Ovary (tissue), 3 donors: ENCODE measurements around the gene IFT81.

Experiments used
- CTCF ChIP-seq, 3 donors: fragments of 450-650 bp in 2 of 3; fragments of 200-600 bp in 1 of 3; IDR thresholded peaks; one replicate each; pipeline versions ENCODE4 v1.5.1 to v1.8.0; 2016 to 2022; ENCODE audit warnings: antibody characterized with exemption in 3 of 3, mild to moderate bottlenecking in 1 of 3
- EP300 ChIP-seq: sonication (generic); formaldehyde crosslinking; IDR thresholded peaks from one replicate; pipeline ENCODE4 v1.6.1; 2017; ENCODE audit warnings: antibody characterized with exemption
- POLR2A ChIP-seq: fragments of 450-650 bp; IDR thresholded peaks from one replicate; pipeline ENCODE4 v1.6.1; 2017; ENCODE audit warnings: antibody characterized with exemption, mild to moderate bottlenecking, moderate library complexity
- donor health status: DM: no; HTN: no; CAD: no.

- TF ChIP-seq EP300 (no peak), CTCF (IDR thresholded peaks at IDR 0.05) (no peak), POLR2A (no peak)
These were observed 58.1 kb downstream of the IFT81 start for GRCh38 chr12:110182281-110182680.
